ENCODE measurements around the gene ST3GAL4. TPM values are rescaled to one million over a fixed set of nuclear protein-coding genes. Genes with fewer than 3 reads are reported as not detected.
A peak's percentile ranks its signal among the peaks of the same experiment; 100 is the strongest.

Gene ST3GAL4
- total and polyA plus RNA-seq, 10 of the 15 experiments (the other 5 are each of a cell fraction or from before 2014, with no cell fraction given), result 3.8 to 8.1 (median 6.5) TPM; not detected in 2

- no peak for TF ChIP-seq BCLAF1 (IDR thresholded peaks at IDR 0.05)
Measured at GRCh38 chr11:126415128-126415527, 59.6 kb downstream of the ST3GAL4 start (continued).

GRCh38 chr11:126415669-126416420 is 60.4 kb downstream of the ST3GAL4 start:
- CTCF ChIA-PET, result no interaction called here
- no peaks in the 10 kb centered on the region for H3K36me3 ChIP-seq (ENCODE audit: control insufficient read depth in 2 of 2, insufficient read depth in 2 of 2, low read length in 1 of 2)
- DNase-seq (ENCODE audit: low read depth, low spot score), result no peak
- no peak for ATAC-seq
- no peaks in the 10 kb centered on the region for H4K20me1 ChIP-seq (ENCODE audit: control insufficient read depth, insufficient read depth)
- SMC1A ChIA-PET (ENCODE audit: uncharacterized antibody, unreplicated experiment), result no interaction called here
- H3K4me1 ChIP-seq (ENCODE audit: control insufficient read depth, insufficient read depth, low read length), result peaks cover 10% of the 10 kb centered on the region
- H3K27ac ChIP-seq (ENCODE audit: control insufficient read depth, insufficient read depth), result no peak overlapping the region
- H2AFZ ChIP-seq (ENCODE audit: control insufficient read depth, low read depth, low read length), result no peak overlapping the region; the same call in 1 of the 2 replicates
- no peak for FAIRE-seq
- no peaks in the 10 kb centered on the region for H3K79me2 ChIP-seq (ENCODE audit: control insufficient read depth, insufficient read depth, low read length)
- POLR2A ChIA-PET, result no interaction called here
- no peak overlapping the region for H3K9ac ChIP-seq (ENCODE audit: control insufficient read depth, insufficient read depth, low read length)
- H3K4me3 ChIP-seq, result no peak overlapping the region
- BruUV-seq (replicated peaks), result no TSS peak
- intact Hi-C loops (cut with micrococcal nuclease; ENCODE audit: unreplicated experiment), result loop anchor here (5.0 kb wide), 1 partner anchor 59 kb away; the partner anchor contains the start of gene ST3GAL4
- no peaks in the 10 kb centered on the region for H3K9me3 ChIP-seq (replicated peaks; ENCODE audit: control insufficient read depth, insufficient read depth, low read length)
- no peak for TF ChIP-seq PAX8 (IDR thresholded peaks at IDR 0.05)
- TF ChIP-seq, protein P1, sequence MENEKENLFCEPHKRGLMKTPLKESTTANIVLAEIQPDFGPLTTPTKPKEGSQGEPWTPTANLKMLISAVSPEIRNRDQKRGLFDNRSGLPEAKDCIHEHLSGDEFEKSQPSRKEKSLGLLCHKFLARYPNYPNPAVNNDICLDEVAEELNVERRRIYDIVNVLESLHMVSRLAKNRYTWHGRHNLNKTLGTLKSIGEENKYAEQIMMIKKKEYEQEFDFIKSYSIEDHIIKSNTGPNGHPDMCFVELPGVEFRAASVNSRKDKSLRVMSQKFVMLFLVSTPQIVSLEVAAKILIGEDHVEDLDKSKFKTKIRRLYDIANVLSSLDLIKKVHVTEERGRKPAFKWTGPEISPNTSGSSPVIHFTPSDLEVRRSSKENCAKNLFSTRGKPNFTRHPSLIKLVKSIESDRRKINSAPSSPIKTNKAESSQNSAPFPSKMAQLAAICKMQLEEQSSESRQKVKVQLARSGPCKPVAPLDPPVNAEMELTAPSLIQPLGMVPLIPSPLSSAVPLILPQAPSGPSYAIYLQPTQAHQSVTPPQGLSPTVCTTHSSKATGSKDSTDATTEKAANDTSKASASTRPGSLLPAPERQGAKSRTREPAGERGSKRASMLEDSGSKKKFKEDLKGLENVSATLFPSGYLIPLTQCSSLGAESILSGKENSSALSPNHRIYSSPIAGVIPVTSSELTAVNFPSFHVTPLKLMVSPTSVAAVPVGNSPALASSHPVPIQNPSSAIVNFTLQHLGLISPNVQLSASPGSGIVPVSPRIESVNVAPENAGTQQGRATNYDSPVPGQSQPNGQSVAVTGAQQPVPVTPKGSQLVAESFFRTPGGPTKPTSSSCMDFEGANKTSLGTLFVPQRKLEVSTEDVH (IDR thresholded peaks at IDR 0.05; ENCODE audit: low read depth, partially characterized antibody), result no peak
- TF ChIP-seq ASH2L (IDR thresholded peaks at IDR 0.05; ENCODE audit: borderline replicate concordance, low read depth), result no peak
- no peak for TF ChIP-seq RAD51 (IDR thresholded peaks at IDR 0.05)
- no peak for TF ChIP-seq CHD1 (IDR thresholded peaks at IDR 0.05; ENCODE audit: low read depth, low read length)
- TF ChIP-seq YY1 (IDR thresholded peaks at IDR 0.05; ENCODE audit: low read depth, low read length), result no peak
- TF ChIP-seq ZNF274 (IDR thresholded peaks at IDR 0.05; ENCODE audit: insufficient read depth, insufficient read length), result no peak
- TF ChIP-seq, protein P2, sequence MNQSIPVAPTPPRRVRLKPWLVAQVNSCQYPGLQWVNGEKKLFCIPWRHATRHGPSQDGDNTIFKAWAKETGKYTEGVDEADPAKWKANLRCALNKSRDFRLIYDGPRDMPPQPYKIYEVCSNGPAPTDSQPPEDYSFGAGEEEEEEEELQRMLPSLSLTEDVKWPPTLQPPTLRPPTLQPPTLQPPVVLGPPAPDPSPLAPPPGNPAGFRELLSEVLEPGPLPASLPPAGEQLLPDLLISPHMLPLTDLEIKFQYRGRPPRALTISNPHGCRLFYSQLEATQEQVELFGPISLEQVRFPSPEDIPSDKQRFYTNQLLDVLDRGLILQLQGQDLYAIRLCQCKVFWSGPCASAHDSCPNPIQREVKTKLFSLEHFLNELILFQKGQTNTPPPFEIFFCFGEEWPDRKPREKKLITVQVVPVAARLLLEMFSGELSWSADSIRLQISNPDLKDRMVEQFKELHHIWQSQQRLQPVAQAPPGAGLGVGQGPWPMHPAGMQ (IDR thresholded peaks at IDR 0.05; ENCODE audit: borderline replicate concordance), result no peak
- TF ChIP-seq JUND (IDR thresholded peaks at IDR 0.05; ENCODE audit: low read depth, low read length), result no peak
- no peak for TF ChIP-seq EGR1 (IDR thresholded peaks at IDR 0.05; ENCODE audit: borderline replicate concordance in 1 of 2, low read depth in 2 of 2, low read length in 2 of 2)
- TF ChIP-seq SIX5 (IDR thresholded peaks at IDR 0.05; ENCODE audit: low read depth, low read length, severe bottlenecking), result no peak
- RAD21 ChIA-PET (ENCODE audit: unreplicated experiment), result no interaction called here
- peaks cover 0 to 2% of the 10 kb centered on the region in 2 experiments; a peak in 2 of 4 replicates for H3K27me3 ChIP-seq (replicated peaks in 1 of 2; ENCODE audit: control insufficient read depth in 2 of 2, insufficient read depth in 2 of 2, low read length in 1 of 2)
- in situ Hi-C loops (cut with MboI), result no loop called here
- 84% methylated on average over 19 of the region's 19 CpGs for WGBS (ENCODE audit: insufficient coverage, insufficient replicate concordance, low lambda C conversion rate, missing lambda C conversion rate)
- 0 out of 2 replicates have a peak overlapping the region, but pooled peaks have one; percentile 24 for H3K4me2 ChIP-seq (ENCODE audit: control insufficient read depth, insufficient read depth)

Data from GM12878 (cell line).